ENCODE measurements around the gene TMEM225B. TPM values are rescaled to one million over a fixed set of nuclear protein-coding genes. Genes with fewer than 3 reads are reported as not detected.
"Not testable (repeated sequence)": the region's sequence is repeated elsewhere in the genome, so short reads cannot be mapped to it uniquely, and the experiment has no call there.

Gene TMEM225B
- total RNA-seq, 2 donors from 2014 or later, result 23.5 TPM; not detected in 1

DNA sequence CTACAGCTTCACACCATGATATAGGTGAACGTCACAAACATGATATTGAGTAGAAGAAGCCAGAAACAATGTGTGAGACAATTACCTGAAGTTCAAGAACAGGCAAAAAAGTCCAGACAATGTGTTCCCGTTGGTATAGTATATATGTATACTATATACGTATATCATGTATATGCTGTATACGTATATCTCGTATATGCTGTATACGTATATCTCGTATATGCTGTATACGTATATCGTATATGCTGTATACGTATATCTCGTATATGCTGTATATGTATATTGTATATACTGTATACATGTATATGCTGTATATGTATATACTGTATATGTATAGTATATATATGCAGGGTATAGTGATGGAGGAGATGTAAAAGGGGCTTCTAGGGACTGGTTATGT, 29.4 kb downstream of the TMEM225B start:
- WGBS, result 96% methylated on average over 11 of the region's 11 CpGs
- TF ChIP-seq POLR2A (IDR thresholded peaks at IDR 0.05), result no peak
- TF ChIP-seq POLR2AphosphoS5 (IDR thresholded peaks at IDR 0.05), result no peak
- TF ChIP-seq, protein P1, sequence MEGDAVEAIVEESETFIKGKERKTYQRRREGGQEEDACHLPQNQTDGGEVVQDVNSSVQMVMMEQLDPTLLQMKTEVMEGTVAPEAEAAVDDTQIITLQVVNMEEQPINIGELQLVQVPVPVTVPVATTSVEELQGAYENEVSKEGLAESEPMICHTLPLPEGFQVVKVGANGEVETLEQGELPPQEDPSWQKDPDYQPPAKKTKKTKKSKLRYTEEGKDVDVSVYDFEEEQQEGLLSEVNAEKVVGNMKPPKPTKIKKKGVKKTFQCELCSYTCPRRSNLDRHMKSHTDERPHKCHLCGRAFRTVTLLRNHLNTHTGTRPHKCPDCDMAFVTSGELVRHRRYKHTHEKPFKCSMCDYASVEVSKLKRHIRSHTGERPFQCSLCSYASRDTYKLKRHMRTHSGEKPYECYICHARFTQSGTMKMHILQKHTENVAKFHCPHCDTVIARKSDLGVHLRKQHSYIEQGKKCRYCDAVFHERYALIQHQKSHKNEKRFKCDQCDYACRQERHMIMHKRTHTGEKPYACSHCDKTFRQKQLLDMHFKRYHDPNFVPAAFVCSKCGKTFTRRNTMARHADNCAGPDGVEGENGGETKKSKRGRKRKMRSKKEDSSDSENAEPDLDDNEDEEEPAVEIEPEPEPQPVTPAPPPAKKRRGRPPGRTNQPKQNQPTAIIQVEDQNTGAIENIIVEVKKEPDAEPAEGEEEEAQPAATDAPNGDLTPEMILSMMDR (IDR thresholded peaks at IDR 0.05), result no peak
- DNase-seq (ENCODE audit: low spot score), result no peak
- peaks cover 5 to 8% of the 10 kb centered on the region in 2 donors for H3K36me3 ChIP-seq
- intact Hi-C loops (cut with DNase I), result no loop called here
- H3K27me3 ChIP-seq (replicated peaks; ENCODE audit: insufficient read depth), result no peaks in the 10 kb centered on the region
- H3K9me3 ChIP-seq, result no peaks in the 10 kb centered on the region
- no peak overlapping the region for H3K27ac ChIP-seq
- H3K4me3 ChIP-seq, result no peak overlapping the region
- H3K4me1 ChIP-seq (replicated peaks), result no peaks in the 10 kb centered on the region

DNA sequence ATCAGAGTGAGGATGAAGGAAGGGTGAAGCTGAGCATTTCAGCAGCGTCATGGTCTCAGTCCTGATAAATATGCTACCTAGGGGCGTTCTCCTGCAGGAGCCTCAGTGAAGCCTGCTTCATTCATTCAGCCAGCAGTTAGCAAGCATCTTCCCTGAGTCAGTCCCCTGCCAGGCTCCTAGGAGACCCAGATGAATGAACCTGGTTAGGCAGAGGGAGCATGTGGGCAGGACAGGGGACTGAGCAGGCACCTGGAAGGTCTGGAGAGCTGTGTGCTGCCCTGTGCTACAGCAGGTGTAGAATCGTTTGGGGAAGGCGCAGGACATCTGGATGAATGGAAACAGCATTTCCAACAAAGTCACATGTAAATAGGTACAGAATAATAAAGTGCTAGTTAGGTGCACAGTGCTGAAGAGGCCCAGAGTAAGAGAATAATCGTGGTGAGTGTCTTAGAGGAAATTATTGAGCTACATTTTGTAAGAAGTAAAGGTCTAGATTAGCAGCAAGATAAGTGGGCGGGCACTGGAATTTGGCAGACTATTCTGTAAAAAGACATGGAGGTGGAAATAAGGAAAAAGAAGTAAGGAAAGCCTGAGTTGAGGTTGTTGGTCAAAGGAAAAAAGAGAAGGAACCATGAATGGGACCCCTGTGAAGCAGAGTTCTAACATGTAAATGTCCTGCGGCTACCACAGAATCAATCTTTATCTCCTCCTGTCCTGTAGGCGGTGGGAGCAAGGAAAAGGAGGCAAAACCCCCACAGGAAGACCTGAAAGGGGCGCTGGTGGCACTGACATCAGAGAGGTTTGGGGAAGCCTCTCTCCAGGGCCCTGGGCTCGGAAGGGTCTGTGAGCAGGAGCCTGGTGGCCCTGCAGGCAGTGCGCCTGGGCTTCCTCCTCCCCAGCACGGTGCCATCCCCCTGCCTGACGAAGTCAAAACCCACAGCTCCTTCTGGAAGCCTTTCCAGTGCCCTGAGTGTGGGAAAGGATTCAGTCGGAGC, 30.7 kb downstream of the TMEM225B start:
- WGBS, result 71% methylated on average over 14 of the region's 14 CpGs
- TF ChIP-seq, protein P1 (IDR thresholded peaks at IDR 0.05), result no peak
- no peak for TF ChIP-seq POLR2AphosphoS5 (IDR thresholded peaks at IDR 0.05)
- TF ChIP-seq POLR2A (IDR thresholded peaks at IDR 0.05), result no peak
- Histone ChIP-seq H3K36me3 (peaks cover 3 to 5% of the 10 kb centered on the region in 2 donors), H3K9me3 (no peaks in the 10 kb centered on the region), H3K4me3 (no peak overlapping the region), H3K4me1 (replicated peaks) (no peaks in the 10 kb centered on the region), H3K27ac (no peak overlapping the region), H3K27me3 (replicated peaks; ENCODE audit: insufficient read depth) (no peaks in the 10 kb centered on the region)
- intact Hi-C loops (cut with DNase I), result no loop called here
- DNase-seq (ENCODE audit: low spot score), result no peak

DNA sequence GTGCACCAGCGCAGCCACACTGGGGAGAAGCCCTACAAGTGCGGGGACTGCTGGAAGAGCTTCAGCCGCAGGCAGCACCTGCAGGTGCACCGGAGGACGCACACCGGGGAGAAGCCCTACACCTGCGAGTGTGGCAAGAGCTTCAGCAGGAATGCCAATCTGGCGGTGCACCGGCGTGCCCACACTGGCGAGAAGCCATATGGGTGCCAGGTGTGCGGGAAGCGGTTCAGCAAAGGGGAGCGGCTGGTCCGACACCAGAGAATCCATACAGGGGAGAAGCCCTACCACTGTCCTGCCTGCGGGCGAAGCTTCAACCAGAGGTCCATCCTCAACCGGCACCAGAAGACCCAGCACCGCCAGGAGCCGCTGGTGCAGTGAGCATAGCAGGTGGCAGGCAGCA, 31.6 kb downstream of the TMEM225B start:
- 85% methylated on average over 7 of the region's 20 CpGs for WGBS
- no peak for DNase-seq (ENCODE audit: low spot score)
- Histone ChIP-seq H3K36me3 (peaks cover 3 to 5% of the 10 kb centered on the region in 2 donors), H3K9me3 (no peaks in the 10 kb centered on the region), H3K27me3 (replicated peaks; ENCODE audit: insufficient read depth) (no peaks in the 10 kb centered on the region), H3K4me1 (replicated peaks) (no peaks in the 10 kb centered on the region), H3K27ac (no peak overlapping the region), H3K4me3 (no peak overlapping the region)
- TF ChIP-seq, protein P1 (IDR thresholded peaks at IDR 0.05), result no peak
- TF ChIP-seq POLR2AphosphoS5 (IDR thresholded peaks at IDR 0.05) (no peak), POLR2A (IDR thresholded peaks at IDR 0.05) (no peak)
- intact Hi-C loops (cut with DNase I), result loop anchor here (5.0 kb wide), 1 partner anchor 208 kb away; no protein-coding TSS in a partner anchor

DNA sequence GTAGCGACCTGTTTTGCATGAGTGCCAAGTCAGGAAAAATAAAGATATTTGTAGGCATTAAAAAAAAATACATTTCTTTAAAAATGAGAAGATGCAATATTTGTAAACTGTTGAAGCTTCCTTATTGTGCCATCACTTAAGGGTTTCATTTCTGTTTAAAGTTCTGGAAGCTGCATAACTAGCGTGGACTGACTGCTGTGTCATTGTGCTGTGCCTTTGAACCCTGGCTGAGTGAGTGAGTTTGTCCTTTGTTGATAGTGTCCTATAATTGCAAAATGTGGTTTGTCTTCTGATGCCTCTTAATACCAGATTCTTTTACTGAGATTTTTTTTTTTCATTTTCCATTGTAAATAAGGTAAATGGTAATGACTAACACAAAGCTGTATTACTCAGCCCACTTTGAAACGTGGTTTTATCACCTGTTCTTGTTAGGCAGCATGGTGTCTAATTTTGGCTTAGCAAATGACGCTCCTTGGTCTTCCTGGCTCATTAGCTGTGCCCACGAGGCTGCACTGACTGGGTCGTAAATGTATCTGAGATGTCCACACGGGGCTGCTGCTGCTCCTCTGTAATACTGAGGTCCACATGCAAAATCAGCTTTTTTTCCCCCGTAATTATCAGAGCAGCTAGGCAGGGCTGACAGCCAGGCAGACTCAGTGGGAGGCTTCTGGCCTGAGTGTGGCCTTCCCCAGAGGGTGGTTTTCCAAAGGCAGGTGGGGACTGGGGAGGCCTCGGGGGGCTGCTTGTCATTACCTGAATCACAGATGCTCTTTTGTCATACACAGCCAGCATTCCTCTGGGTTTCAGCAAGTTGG, 33.4 kb downstream of the TMEM225B start:
- peak; percentile 50 for DNase-seq (ENCODE audit: low spot score)
- H3K4me1 ChIP-seq (replicated peaks), result no peaks in the 10 kb centered on the region
- peak overlapping the region in 1 of 2 donors; percentile 12 for H3K27ac ChIP-seq
- 30% methylated on average over 9 of the region's 9 CpGs for WGBS
- TF ChIP-seq, protein P1 (IDR thresholded peaks at IDR 0.05), result peak in 3 of 4 experiments; percentile 23 to 47 (median 42)
- no peak for TF ChIP-seq POLR2A (IDR thresholded peaks at IDR 0.05)
- peaks cover 0 to 5% of the 10 kb centered on the region in 2 donors for H3K36me3 ChIP-seq
- no peak overlapping the region for H3K4me3 ChIP-seq
- no peaks in the 10 kb centered on the region for H3K27me3 ChIP-seq (replicated peaks; ENCODE audit: insufficient read depth)
- intact Hi-C loops (cut with DNase I), result loop anchor here (5.0 kb wide), 1 partner anchor 206 kb away; no protein-coding TSS in a partner anchor
- H3K9me3 ChIP-seq, result no peaks in the 10 kb centered on the region

DNA sequence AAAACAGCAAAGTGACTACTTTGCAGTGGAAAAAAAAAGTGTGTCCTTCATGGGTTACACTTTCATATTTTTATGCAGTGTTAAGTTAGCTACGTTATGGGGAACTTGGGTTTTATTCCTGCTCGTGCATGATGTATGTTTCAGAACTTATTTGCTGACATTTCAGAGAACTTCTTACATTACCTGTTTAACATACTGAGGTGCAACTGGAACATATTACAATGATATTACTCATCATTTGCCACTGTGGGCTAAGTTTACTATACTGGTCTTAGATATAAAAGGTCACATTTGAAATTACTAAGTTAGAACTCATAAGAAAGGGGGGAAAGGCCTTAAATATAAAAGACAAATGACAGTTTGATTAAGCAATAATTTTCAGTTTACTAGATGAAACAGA, 39.3 kb downstream of the TMEM225B start:
- H3K9me3 ChIP-seq; H3K27ac ChIP-seq; DNase-seq (ENCODE audit: low spot score); H3K4me1 ChIP-seq (replicated peaks); intact Hi-C loops (cut with DNase I); H3K4me3 ChIP-seq; H3K27me3 ChIP-seq (replicated peaks; ENCODE audit: insufficient read depth); H3K36me3 ChIP-seq: not testable (repeated sequence)
- 68% methylated on average over 2 of the region's 2 CpGs for WGBS
